Smooth muscle cell (in vitro differentiated cells): ENCODE results near the gene SYT1. TPM values are rescaled to one million over a fixed set of nuclear protein-coding genes. Genes with fewer than 3 reads are reported as not detected.

Experiments
- DNase-seq: peaks from one replicate; lab custom pipeline; 2025; ENCODE audit not compliant: unreplicated experiment; lab: John Stamatoyannopoulos, UW
- H2AFZ ChIP-seq: fragments of 200-600 bp; sonication (generic); 2 replicates; pipeline ENCODE4 v1.6.0; 2016; ENCODE audit warnings: antibody characterized with exemption, low read depth, mild to moderate bottlenecking
- H3F3A ChIP-seq: fragments of 200-600 bp; sonication (generic); 2 replicates; pipeline ENCODE4 v1.6.0; 2017; ENCODE audit warnings: antibody characterized with exemption, low read depth
- H3K27ac ChIP-seq: fragments of 200-600 bp; sonication (generic); 2 replicates; pipeline ENCODE4 v1.5.1; 2016; ENCODE audit warnings: low read depth, mild to moderate bottlenecking
- H3K27me3 ChIP-seq: fragments of 200-600 bp; sonication (generic); 2 replicates; pipeline ENCODE4 v1.6.1; 2016; ENCODE audit warnings: low read depth, mild to moderate bottlenecking
- H3K36me3 ChIP-seq: fragments of 200-600 bp; sonication (generic); 2 replicates; pipeline ENCODE4 v1.5.1; 2016; ENCODE audit warnings: low read depth
- H3K4me1 ChIP-seq: fragments of 200-600 bp; sonication (generic); 2 replicates; pipeline ENCODE4 v1.5.1; 2016; ENCODE audit warnings: low read depth
- H3K4me2 ChIP-seq: fragments of 200-600 bp; sonication (generic); 2 replicates; pipeline ENCODE4 v1.6.0; 2016; ENCODE audit warnings: mild to moderate bottlenecking
- H3K4me3 ChIP-seq: fragments of 200-600 bp; sonication (generic); 2 replicates; pipeline ENCODE4 v1.5.1; 2016; ENCODE audit warnings: mild to moderate bottlenecking
- H3K79me2 ChIP-seq: fragments of 200-600 bp; sonication (generic); 2 replicates; pipeline ENCODE4 v1.6.0; 2016; ENCODE audit warnings: low read depth, mild to moderate bottlenecking
- H3K9ac ChIP-seq: fragments of 200-600 bp; sonication (generic); 2 replicates; pipeline ENCODE4 v1.6.0; 2016; ENCODE audit warnings: low read depth
- H3K9me3 ChIP-seq: fragments of 200-600 bp; sonication (generic); replicated peaks from 2 replicates; pipeline ENCODE4 v1.5.1; 2016; ENCODE audit warnings: low read depth
- H4K20me1 ChIP-seq: fragments of 200-600 bp; sonication (generic); 2 replicates; pipeline ENCODE4 v1.6.0; 2016; ENCODE audit warnings: low read depth
- CTCF ChIP-seq: fragments of 200-600 bp; sonication (generic); IDR thresholded peaks from 2 replicates; pipeline ENCODE4 v1.5.1; 2017; ENCODE audit warnings: borderline replicate concordance, mild to moderate bottlenecking, antibody characterized with exemption; ENCODE audit not compliant: insufficient read depth, poor library complexity, severe bottlenecking
- WGBS: methylation state at CpG from one replicate; pipeline ENCODE4 v1.1.7; 2016; ENCODE audit warnings: low lambda C conversion rate; 5-methylcytosine and 5-hydroxymethylcytosine counted together
- polyA plus RNA-seq: library from polyadenylated mRNA; unstranded; fragments of >200 nt; fragmentation: Nextera tagmentation; extraction: Ambion mirVana; gene quantifications from 2 replicates; pipeline ENCODE4 v1.2.1, GENCODE V29; 2016
- total RNA-seq: library from RNA; depleted of rRNA; stranded (reverse); fragments of >200 nt; gene quantifications from 2 replicates; pipeline ENCODE4 v1.2.3, GENCODE V29; 2014

The SYT1 gene
- total and polyA plus RNA-seq, 2 experiments from 2014 or later = 5.2 to 10.2 TPM

- Histone ChIP-seq H3K27ac (peak overlapping the region; percentile 67), H3K4me3 (peak overlapping the region; percentile 22), H3F3A (peaks cover 14% of the 10 kb centered on the region), H2AFZ (no peak overlapping the region), H3K4me2 (peak overlapping the region; percentile 57), H3K9me3 (no peaks in the 10 kb centered on the region), H4K20me1 (no peaks in the 10 kb centered on the region), H3K79me2 (no peaks in the 10 kb centered on the region), H3K9ac (peak overlapping the region; percentile 8), H3K27me3 (no peaks in the 10 kb centered on the region), H3K4me1 (peaks cover 6% of the 10 kb centered on the region), H3K36me3 (no peaks in the 10 kb centered on the region)
- TF ChIP-seq CTCF = no peak
- 87% methylated on average over 3 of the region's 3 CpGs for WGBS
- DNase-seq = no peak
Measured at GRCh38 chr12:79453820-79454219, 589.2 kb downstream of the SYT1 start.

- Histone ChIP-seq H4K20me1 (no peaks in the 10 kb centered on the region), H3K79me2 (no peaks in the 10 kb centered on the region), H2AFZ (no peak overlapping the region), H3K4me2 (peak overlapping the region; percentile 57), H3K27me3 (no peaks in the 10 kb centered on the region), H3K4me3 (peak overlapping the region; percentile 23), H3K36me3 (no peaks in the 10 kb centered on the region), H3K9ac (peak overlapping the region; percentile 8), H3K4me1 (peaks cover 6% of the 10 kb centered on the region), H3F3A (peaks cover 14% of the 10 kb centered on the region), H3K9me3 (no peaks in the 10 kb centered on the region), H3K27ac (peak overlapping the region; percentile 67)
- no peak for DNase-seq
- no peak for TF ChIP-seq CTCF
- WGBS = 46% methylated on average over 3 of the region's 3 CpGs
Measured at GRCh38 chr12:79454338-79454843, 589.8 kb downstream of the SYT1 start.

- H4K20me1 ChIP-seq = no peaks in the 10 kb centered on the region
- H2AFZ ChIP-seq = no peak overlapping the region
- peaks cover 6% of the 10 kb centered on the region for H3K4me1 ChIP-seq
- WGBS = 85% methylated on average over 2 of the region's 2 CpGs
- H3K27ac ChIP-seq = peak overlapping the region; percentile 20
- TF ChIP-seq CTCF = no peak
- H3K9me3 ChIP-seq = no peaks in the 10 kb centered on the region
- no peaks in the 10 kb centered on the region for H3K79me2 ChIP-seq
- H3K4me2 ChIP-seq = no peak overlapping the region
- DNase-seq = no peak
- no peaks in the 10 kb centered on the region for H3K36me3 ChIP-seq
- no peaks in the 10 kb centered on the region for H3K27me3 ChIP-seq
- no peak overlapping the region for H3K4me3 ChIP-seq
- H3K9ac ChIP-seq = no peak overlapping the region
- peaks cover 14% of the 10 kb centered on the region for H3F3A ChIP-seq
Measured at GRCh38 chr12:79455286-79455685, 590.7 kb downstream of the SYT1 start.

- no peaks in the 10 kb centered on the region for H4K20me1 ChIP-seq
- H3K79me2 ChIP-seq = no peaks in the 10 kb centered on the region
- no peaks in the 10 kb centered on the region for H3K9me3 ChIP-seq
- TF ChIP-seq CTCF = no peak
- no peak overlapping the region for H3K4me3 ChIP-seq
- H3K36me3 ChIP-seq = no peaks in the 10 kb centered on the region
- no peak overlapping the region for H2AFZ ChIP-seq
- H3K4me2 ChIP-seq = no peak overlapping the region
- H3F3A ChIP-seq = no peaks in the 10 kb centered on the region
- peaks cover 4% of the 10 kb centered on the region for H3K4me1 ChIP-seq
- 40% methylated on average over 4 of the region's 4 CpGs for WGBS
- H3K9ac ChIP-seq = no peak overlapping the region
- DNase-seq = no peak
- H3K27ac ChIP-seq = no peak overlapping the region
- no peaks in the 10 kb centered on the region for H3K27me3 ChIP-seq
Measured at GRCh38 chr12:79482323-79482722, 617.7 kb downstream of the SYT1 start.
